Liver (tissue), 9 donors: ENCODE measurements around the gene SPR. TPM values are rescaled to one million over a fixed set of nuclear protein-coding genes. Genes with fewer than 3 reads are reported as not detected.

Source experiments
- DNase-seq: peaks from one replicate; pipeline ENCODE4 v3.0.0-alpha.2; 2017; ENCODE audit warnings: low spot score
- H3K27ac ChIP-seq, 2 donors: one replicate each; pipeline ENCODE4 v1.7.0; 2013; ENCODE audit warnings: inconsistent platforms in 2 of 2, low read length in 2 of 2, control low read depth in 1 of 2, low read depth in 1 of 2, mild to moderate bottlenecking in 1 of 2
- H3K27me3 ChIP-seq, 4 donors: one replicate each; pipeline versions ENCODE4 v1.6.1 to v1.7.0; 2013; ENCODE audit warnings: low read length in 3 of 4, inconsistent platforms in 1 of 4, mild to moderate bottlenecking in 1 of 4, moderate library complexity in 1 of 4; ENCODE audit not compliant: control insufficient read depth in 4 of 4, insufficient read depth in 4 of 4
- H3K36me3 ChIP-seq, 4 donors: one replicate each; pipeline versions ENCODE4 v1.6.1 to v1.7.0; 2013; ENCODE audit warnings: low read length in 3 of 4, mild to moderate bottlenecking in 3 of 4, low read depth in 1 of 4, moderate library complexity in 1 of 4; ENCODE audit not compliant: control insufficient read depth in 4 of 4, insufficient read depth in 3 of 4
- H3K4me1 ChIP-seq, 4 donors: one replicate each; pipeline versions ENCODE4 v1.6.1 to v1.7.0; 2013; ENCODE audit warnings: low read length in 3 of 4, mild to moderate bottlenecking in 3 of 4, moderate library complexity in 1 of 4; ENCODE audit not compliant: control insufficient read depth in 4 of 4, insufficient read depth in 4 of 4
- H3K4me3 ChIP-seq, 3 donors: one replicate each; pipeline versions ENCODE4 v1.6.1 to v1.7.0; 2013; ENCODE audit warnings: low read length in 3 of 3, control low read depth in 1 of 3, low read depth in 1 of 3, mild to moderate bottlenecking in 1 of 3
- H3K9ac ChIP-seq, 2 donors: one replicate each; pipeline ENCODE4 v1.7.0; 2013; ENCODE audit warnings: low read length in 2 of 2, mild to moderate bottlenecking in 2 of 2, moderate library complexity in 2 of 2, control low read depth in 1 of 2, low read depth in 1 of 2
- H3K9me3 ChIP-seq, 4 donors: one replicate each; pipeline versions ENCODE4 v1.6.1 to v1.7.0; 2013; ENCODE audit warnings: low read length in 3 of 4; ENCODE audit not compliant: control insufficient read depth in 4 of 4
- EGR1 ChIP-seq, 2 donors: IDR thresholded peaks; 2 replicates each; pipeline ENCODE4 v1.6.1; 2016 to 2018; ENCODE audit warnings: antibody characterized with exemption in 2 of 2, low read depth in 2 of 2
- FOXA1 ChIP-seq: IDR thresholded peaks from 2 replicates; pipeline ENCODE4 v1.6.1; 2016; ENCODE audit warnings: antibody characterized with exemption
- FOXA2 ChIP-seq: IDR thresholded peaks from 2 replicates; pipeline ENCODE4 v1.6.1; 2016; ENCODE audit warnings: antibody characterized with exemption
- HNF4A ChIP-seq, 2 donors: conservative IDR thresholded peaks; 2 replicates each; pipeline ENCODE4 v1.6.1; 2016; ENCODE audit warnings: antibody characterized with exemption in 2 of 2, mild to moderate bottlenecking in 2 of 2
- HNF4G ChIP-seq: IDR thresholded peaks from 2 replicates; pipeline ENCODE4 v1.6.1; 2016; ENCODE audit warnings: antibody characterized with exemption
- JUND ChIP-seq, 2 donors: IDR thresholded peaks; 2 replicates each; pipeline ENCODE4 v1.6.1; 2016; ENCODE audit warnings: antibody characterized with exemption in 2 of 2
- RAD21 ChIP-seq, 2 donors: IDR thresholded peaks; 2 replicates each; pipeline ENCODE4 v1.6.1; 2016; ENCODE audit warnings: antibody characterized with exemption in 2 of 2, mild to moderate bottlenecking in 2 of 2
- RXRA ChIP-seq, 2 donors: IDR thresholded peaks; 2 replicates each; pipeline ENCODE4 v1.6.1; 2017 to 2018; ENCODE audit warnings: antibody characterized with exemption in 2 of 2, mild to moderate bottlenecking in 1 of 2
- SP1 ChIP-seq: IDR thresholded peaks from 2 replicates; pipeline ENCODE4 v1.6.1; 2018; ENCODE audit warnings: antibody characterized with exemption, mild to moderate bottlenecking
- TAF1 ChIP-seq: conservative IDR thresholded peaks from 2 replicates; pipeline ENCODE4 v1.6.1; 2016; ENCODE audit warnings: antibody characterized with exemption, mild to moderate bottlenecking
- YY1 ChIP-seq: IDR thresholded peaks from 2 replicates; pipeline ENCODE4 v1.6.1; 2016; ENCODE audit warnings: antibody characterized with exemption, mild to moderate bottlenecking
- WGBS: extraction: QIAGEN DNeasy Blood & Tissue Kit; methylation state at CpG from one replicate; pipeline ENCODE4 v1.1.7; 2013; 5-methylcytosine and 5-hydroxymethylcytosine counted together
- polyA plus RNA-seq, 2 donors: library from polyadenylated mRNA; stranded (reverse) in 1 of 2; unstranded in 1 of 2; fragments of 200-250 nt in 1 of 2; fragments of >200 nt in 1 of 2; fragmentation: Nextera tagmentation in 1 of 2; extraction: Ambion mirVana in 1 of 2; gene quantifications; one replicate each; pipeline versions ENCODE4 v1.2.1 to v1.2.3, GENCODE V29; 2013 to 2015
- total RNA-seq, 2 donors: library from RNA; depleted of rRNA; stranded (reverse); fragments of >200 nt; gene quantifications; one replicate each; pipeline ENCODE4 v1.2.3, GENCODE V29; 2014
- TF ChIP-seq, protein P1 (sequence below): fragments of 150-350 bp; IDR thresholded peaks from 2 replicates; pipeline ENCODE4 v1.5.1; 2017; ENCODE audit warnings: improper control_type of control experiment, low read depth, low read length; ENCODE audit not compliant: missing input control
- TF ChIP-seq, protein P2 (sequence below): IDR thresholded peaks from 2 replicates; pipeline ENCODE4 v1.6.1; 2016; ENCODE audit warnings: antibody characterized with exemption
- donor health status: healthy.
- donor health status: healthy.
- donor health status: healthy.
- donor health status: healthy.
- donor health status: healthy.

The SPR gene
- total and polyA plus RNA-seq, 4 donors = 13.6 to 60.8 (median 53.1) TPM

DNA sequence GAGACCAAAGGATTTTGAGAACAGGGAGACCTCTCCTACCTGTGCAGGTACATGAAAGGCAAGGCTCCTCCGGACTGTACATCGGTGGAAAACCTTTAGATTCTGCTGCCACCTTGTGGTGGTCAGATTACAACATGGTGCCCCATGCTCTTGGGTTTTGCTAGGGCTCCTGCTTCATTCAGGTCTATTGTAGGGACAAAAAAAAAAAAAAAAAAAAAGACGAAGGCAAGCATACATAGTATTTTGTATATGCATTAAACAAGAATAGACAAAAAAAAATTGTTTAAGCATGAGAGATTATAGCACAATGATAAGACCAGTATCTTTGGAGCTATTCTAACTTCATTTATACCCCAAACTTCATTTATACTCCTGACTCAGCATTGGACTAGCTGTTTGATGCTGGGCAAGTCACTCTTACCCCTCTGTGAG is 27.4 kb upstream of the SPR start:
- Histone ChIP-seq H3K9me3 (no peaks in the 10 kb centered on the region), H3K27ac (no peak overlapping the region), H3K36me3 (no peaks in the 10 kb centered on the region), H3K4me3 (no peak overlapping the region), H3K4me1 (peaks cover 0 to 9% (median 6%) of the 10 kb centered on the region in 4 donors), H3K9ac (no peak overlapping the region), H3K27me3 (peaks cover 0 to 2% (median 0%) of the 10 kb centered on the region in 4 donors)
- peak; percentile 53 for DNase-seq
- TF ChIP-seq RXRA (IDR thresholded peaks at IDR 0.05) (no peak), RAD21 (IDR thresholded peaks at IDR 0.05) (peak; percentile 81 to 86), TAF1 (no peak), FOXA1 (no peak), HNF4G (no peak), HNF4A (conservative IDR thresholded peaks at IDR 0.05) (no peak), SP1 (no peak), YY1 (peak; percentile 28)
- TF ChIP-seq, protein P1, sequence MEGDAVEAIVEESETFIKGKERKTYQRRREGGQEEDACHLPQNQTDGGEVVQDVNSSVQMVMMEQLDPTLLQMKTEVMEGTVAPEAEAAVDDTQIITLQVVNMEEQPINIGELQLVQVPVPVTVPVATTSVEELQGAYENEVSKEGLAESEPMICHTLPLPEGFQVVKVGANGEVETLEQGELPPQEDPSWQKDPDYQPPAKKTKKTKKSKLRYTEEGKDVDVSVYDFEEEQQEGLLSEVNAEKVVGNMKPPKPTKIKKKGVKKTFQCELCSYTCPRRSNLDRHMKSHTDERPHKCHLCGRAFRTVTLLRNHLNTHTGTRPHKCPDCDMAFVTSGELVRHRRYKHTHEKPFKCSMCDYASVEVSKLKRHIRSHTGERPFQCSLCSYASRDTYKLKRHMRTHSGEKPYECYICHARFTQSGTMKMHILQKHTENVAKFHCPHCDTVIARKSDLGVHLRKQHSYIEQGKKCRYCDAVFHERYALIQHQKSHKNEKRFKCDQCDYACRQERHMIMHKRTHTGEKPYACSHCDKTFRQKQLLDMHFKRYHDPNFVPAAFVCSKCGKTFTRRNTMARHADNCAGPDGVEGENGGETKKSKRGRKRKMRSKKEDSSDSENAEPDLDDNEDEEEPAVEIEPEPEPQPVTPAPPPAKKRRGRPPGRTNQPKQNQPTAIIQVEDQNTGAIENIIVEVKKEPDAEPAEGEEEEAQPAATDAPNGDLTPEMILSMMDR = peak; percentile 67
- TF ChIP-seq, protein P2, sequence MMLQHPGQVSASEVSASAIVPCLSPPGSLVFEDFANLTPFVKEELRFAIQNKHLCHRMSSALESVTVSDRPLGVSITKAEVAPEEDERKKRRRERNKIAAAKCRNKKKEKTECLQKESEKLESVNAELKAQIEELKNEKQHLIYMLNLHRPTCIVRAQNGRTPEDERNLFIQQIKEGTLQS = no peak
- WGBS = 3% methylated on average over 3 of the region's 3 CpGs

DNA sequence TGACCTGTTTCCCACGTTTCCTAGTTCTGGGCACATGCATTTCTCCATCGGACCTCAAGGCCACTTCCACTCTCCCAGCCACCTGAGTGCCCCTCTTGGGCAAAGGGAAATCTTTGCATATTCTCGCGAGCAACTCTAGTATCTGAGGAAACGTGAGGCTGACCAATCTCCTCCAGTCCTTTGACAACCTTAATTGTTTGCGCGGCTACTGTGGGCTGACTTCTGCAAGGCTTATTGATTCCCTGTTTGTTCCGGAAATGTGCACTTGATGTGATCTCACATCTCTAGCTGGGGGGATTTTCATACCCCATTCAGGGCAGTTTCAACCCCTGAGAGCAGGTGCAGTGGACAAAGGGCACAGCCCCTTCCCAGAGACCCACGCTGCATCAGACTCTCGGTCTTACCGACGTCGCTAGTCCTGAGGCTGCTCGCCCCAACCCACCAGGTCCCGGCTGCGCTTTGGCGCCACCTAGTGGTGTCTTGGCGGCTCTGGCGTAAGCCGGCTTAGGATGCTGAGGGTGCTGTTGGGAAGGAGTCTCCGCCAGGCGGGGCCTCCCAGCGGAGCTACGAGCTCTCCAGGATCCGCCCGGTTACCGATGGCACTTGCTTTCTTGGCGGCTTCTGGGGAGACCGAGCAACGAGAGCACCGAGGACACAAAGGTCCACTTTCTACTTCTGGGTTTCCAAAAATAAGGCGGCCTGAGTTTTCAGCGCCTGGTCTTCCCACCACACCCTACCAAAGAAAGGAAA is 24.8 kb upstream of the SPR start:
- Histone ChIP-seq H3K36me3 (no peaks in the 10 kb centered on the region), H3K27me3 (peaks cover 0 to 3% (median 1%) of the 10 kb centered on the region in 4 donors), H3K4me1 (peaks cover 0 to 9% (median 6%) of the 10 kb centered on the region in 4 donors), H3K9ac (peak overlapping the region in 1 of 2 donors; percentile 9), H3K9me3 (no peaks in the 10 kb centered on the region), H3K4me3 (peak overlapping the region; percentile 30 to 46 (median 41)), H3K27ac (no peak overlapping the region)
- 4% methylated on average over 33 of the region's 33 CpGs for WGBS
- peak; percentile 87 for DNase-seq
- TF ChIP-seq RAD21 (IDR thresholded peaks at IDR 0.05) (peak; percentile 82 to 93), FOXA2 (no peak)
- TF ChIP-seq, protein P1 = peak; percentile 95

GRCh38 chr2:72863046-72863445 is 24.2 kb upstream of the SPR start:
- Histone ChIP-seq H3K9me3 (no peaks in the 10 kb centered on the region), H3K4me3 (no peak overlapping the region), H3K27me3 (peaks cover 0 to 3% (median 1%) of the 10 kb centered on the region in 4 donors), H3K27ac (no peak overlapping the region), H3K4me1 (peaks cover 0 to 9% (median 6%) of the 10 kb centered on the region in 4 donors), H3K9ac (no peak overlapping the region), H3K36me3 (no peaks in the 10 kb centered on the region)
- TF ChIP-seq HNF4A (conservative IDR thresholded peaks at IDR 0.05) = no peak
- no peak for TF ChIP-seq TAF1
- TF ChIP-seq EGR1 (IDR thresholded peaks at IDR 0.05; ENCODE audit: low read depth in 2 of 2) = no peak
- TF ChIP-seq FOXA1 = no peak
- no peak for TF ChIP-seq FOXA2
- TF ChIP-seq JUND (IDR thresholded peaks at IDR 0.05) = no peak
- TF ChIP-seq, protein P2 = no peak
- DNase-seq = no peak
- 54% methylated on average over 13 of the region's 13 CpGs for WGBS
